Aorta (tissue), 5 donors: Measurements from ENCODE around the gene SUSD4. TPM values are rescaled to one million over a fixed set of nuclear protein-coding genes. Genes with fewer than 3 reads are reported as not detected.

Source experiments
- ATAC-seq: fragments of 200-7000 bp; cut with Tn5 transposase; one replicate; pipeline ENCODE4 v1.9.1; 2022; ENCODE audit warnings: moderate library complexity; ENCODE audit not compliant: low FRiP score
- DNase-seq, 2 donors: peaks; one replicate each; pipeline ENCODE4 v3.0.0-alpha.2; 2020
- H3K27ac ChIP-seq, 2 donors: one replicate each; pipeline ENCODE4 v1.5.1; 2013; ENCODE audit warnings: low read length in 2 of 2, mild to moderate bottlenecking in 2 of 2, moderate library complexity in 2 of 2, control low read depth in 1 of 2, inconsistent platforms in 1 of 2, low read depth in 1 of 2
- H3K27me3 ChIP-seq, 2 donors: one replicate each; pipeline ENCODE4 v1.6.1; 2013; ENCODE audit warnings: control low read depth in 1 of 2, low read length in 1 of 2, mild to moderate bottlenecking in 1 of 2, moderate library complexity in 1 of 2; ENCODE audit not compliant: insufficient read depth in 2 of 2, control insufficient read depth in 1 of 2
- H3K36me3 ChIP-seq, 2 donors: one replicate each; pipeline ENCODE4 v1.6.1; 2013; ENCODE audit warnings: control low read depth in 1 of 2, low read length in 1 of 2, mild to moderate bottlenecking in 1 of 2; ENCODE audit not compliant: insufficient read depth in 2 of 2, control insufficient read depth in 1 of 2
- H3K4me1 ChIP-seq, 2 donors: one replicate each; pipeline ENCODE4 v1.6.1; 2013; ENCODE audit warnings: low read length in 2 of 2, control low read depth in 1 of 2, mild to moderate bottlenecking in 1 of 2, moderate library complexity in 1 of 2; ENCODE audit not compliant: insufficient read depth in 2 of 2, control insufficient read depth in 1 of 2
- H3K4me3 ChIP-seq, 2 donors: one replicate each; pipeline ENCODE4 v1.5.1; 2013; ENCODE audit warnings: low read length in 2 of 2, control low read depth in 1 of 2, mild to moderate bottlenecking in 1 of 2
- H3K9me3 ChIP-seq: one replicate; pipeline ENCODE4 v1.6.1; 2013; ENCODE audit warnings: mild to moderate bottlenecking, low read length; ENCODE audit not compliant: control insufficient read depth
- WGBS, 2 donors: extraction: QIAGEN DNeasy Blood & Tissue Kit; methylation state at CpG; one replicate each; pipeline ENCODE4 v1.1.7; 2013; 5-methylcytosine and 5-hydroxymethylcytosine counted together
- intact Hi-C, 2 donors: fragments of 100-400 bp; cut with DNase I; formaldehyde crosslinking; loops; one replicate each; pipeline versions ENCODE4 v1.14.2 to v1.15.0; 2022
- polyA plus RNA-seq, 2 donors: library from polyadenylated mRNA; stranded (reverse); fragments of 200-250 nt; gene quantifications; one replicate each; pipeline ENCODE4 v1.2.3, GENCODE V29; 2013
- total RNA-seq, 2 donors: library from RNA; stranded (reverse); fragmentation: NEBNext Ultra II Directional; extraction: Animal tissue kit (Norgen Biotek cat#: 25700); gene quantifications; one replicate each; pipeline ENCODE4 v1.2.1, GENCODE V29; 2021
- donor health status: healthy with polysubstance abuse.
- donor health status: Bipolar disorder and iron deficiency.
- donor health status: DM: no; HTN: no; CAD: no.
- donor health status: DM: no; HTN: no; CAD: no.
- donor health status: DM: yes; HTN: yes; CAD: no.

The SUSD4 gene
- total and polyA plus RNA-seq, 4 donors = 0.46 to 0.81 (median 0.57) TPM

DNA sequence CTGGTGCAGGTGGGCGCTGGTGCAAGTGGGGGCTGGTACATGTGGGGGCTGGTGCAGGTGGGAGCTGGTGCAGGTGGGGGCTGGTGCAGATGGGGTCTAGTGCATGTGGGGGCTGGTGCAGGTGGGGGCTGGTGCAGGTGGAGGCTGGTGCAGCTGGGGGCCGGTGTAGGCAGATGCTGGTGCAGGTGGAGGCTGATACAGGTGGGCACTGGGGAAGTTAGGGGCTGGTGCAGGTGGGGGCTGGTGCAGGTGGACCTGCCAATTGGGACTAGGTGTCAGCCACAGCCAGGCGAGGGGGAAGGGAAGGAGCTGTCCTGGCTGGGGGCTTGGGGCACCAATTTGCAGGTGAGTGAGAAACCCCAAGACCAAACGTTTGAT, 174.5 kb downstream of the SUSD4 start:
- Histone ChIP-seq H3K4me3 (no peak overlapping the region), H3K36me3 (no peaks in the 10 kb centered on the region), H3K4me1 (no peaks in the 10 kb centered on the region), H3K27me3 (peaks cover 0 to 2% of the 10 kb centered on the region in 2 donors), H3K9me3 (no peaks in the 10 kb centered on the region), H3K27ac (no peak overlapping the region)
- intact Hi-C loops = no loop called here
- no peak for ATAC-seq
- DNase-seq = no peak
- 74 to 77% methylated on average over 4 of the region's 4 CpGs for WGBS, 2 donors

- WGBS, 2 donors = 76 to 78% methylated on average over 5 of the region's 5 CpGs
- Histone ChIP-seq H3K27me3 (no peaks in the 10 kb centered on the region), H3K36me3 (no peaks in the 10 kb centered on the region), H3K9me3 (no peaks in the 10 kb centered on the region), H3K27ac (no peak overlapping the region), H3K4me1 (no peaks in the 10 kb centered on the region), H3K4me3 (no peak overlapping the region)
- intact Hi-C loops = no loop called here
- ATAC-seq = no peak
- no peak for DNase-seq
Measured at GRCh38 chr1:223188618-223189356, 175.2 kb downstream of the SUSD4 start.

DNA sequence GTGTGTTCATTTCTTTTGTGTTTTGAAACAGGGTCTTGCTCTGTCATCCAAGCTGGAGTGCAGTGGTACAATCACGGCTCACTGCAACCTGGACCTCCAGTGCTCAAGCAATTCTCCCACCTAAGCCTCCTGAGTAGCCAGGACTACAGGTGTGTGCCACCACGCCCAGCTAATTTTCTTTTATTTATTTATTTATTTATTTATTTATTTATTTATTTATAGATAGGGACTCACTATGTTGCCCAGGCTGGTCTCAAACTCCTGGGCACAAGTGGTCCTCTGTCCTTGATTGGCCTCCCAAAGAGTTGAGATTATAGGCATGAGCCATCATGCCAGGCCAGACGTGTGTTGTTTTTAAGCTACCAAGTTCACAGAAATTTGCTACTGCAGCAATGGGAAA, 177.2 kb downstream of the SUSD4 start:
- Histone ChIP-seq H3K27ac (no peak overlapping the region), H3K4me1 (no peaks in the 10 kb centered on the region), H3K4me3 (no peak overlapping the region), H3K36me3 (no peaks in the 10 kb centered on the region), H3K27me3 (no peaks in the 10 kb centered on the region), H3K9me3 (no peaks in the 10 kb centered on the region)
- DNase-seq (no peak), ATAC-seq (no peak)
- intact Hi-C loops = no loop called here
- 92 to 94% methylated on average over 3 of the region's 3 CpGs for WGBS, 2 donors

DNA sequence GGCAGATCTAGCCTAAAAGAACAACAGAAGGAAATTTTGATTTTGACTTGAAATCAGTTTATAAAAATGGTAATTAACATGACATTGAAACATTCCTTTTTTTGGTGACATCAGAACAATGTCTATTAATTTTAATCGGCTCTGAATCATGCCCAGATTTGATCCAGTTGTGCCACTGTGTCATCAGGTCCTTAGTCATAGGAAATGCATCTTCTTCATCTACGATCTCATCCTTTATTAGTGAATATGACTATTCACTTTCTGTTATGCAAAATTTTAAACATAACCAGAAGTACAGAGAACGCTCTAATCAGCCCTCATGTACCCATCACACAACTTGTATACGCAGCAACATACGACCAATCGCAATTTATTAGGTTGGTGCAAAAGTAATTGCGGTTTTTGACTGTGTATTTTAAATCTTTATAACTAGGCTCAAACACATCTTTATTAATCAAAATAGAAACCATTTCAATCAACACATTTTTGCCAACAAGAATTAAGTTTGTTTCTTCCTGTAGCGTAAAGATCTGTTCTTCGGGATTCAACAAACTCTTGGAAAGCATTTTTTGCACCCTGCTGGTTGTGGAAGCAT, 180.6 kb downstream of the SUSD4 start:
- H3K27me3 ChIP-seq = no peaks in the 10 kb centered on the region
- ATAC-seq = no peak
- H3K36me3 ChIP-seq = no peaks in the 10 kb centered on the region
- no peak overlapping the region for H3K4me3 ChIP-seq
- H3K27ac ChIP-seq = no peak overlapping the region
- H3K9me3 ChIP-seq = no peaks in the 10 kb centered on the region
- intact Hi-C loops = no loop called here
- DNase-seq = no peak
- no peaks in the 10 kb centered on the region for H3K4me1 ChIP-seq
- 90 to 92% methylated on average over 9 of the region's 9 CpGs for WGBS, 2 donors

DNA sequence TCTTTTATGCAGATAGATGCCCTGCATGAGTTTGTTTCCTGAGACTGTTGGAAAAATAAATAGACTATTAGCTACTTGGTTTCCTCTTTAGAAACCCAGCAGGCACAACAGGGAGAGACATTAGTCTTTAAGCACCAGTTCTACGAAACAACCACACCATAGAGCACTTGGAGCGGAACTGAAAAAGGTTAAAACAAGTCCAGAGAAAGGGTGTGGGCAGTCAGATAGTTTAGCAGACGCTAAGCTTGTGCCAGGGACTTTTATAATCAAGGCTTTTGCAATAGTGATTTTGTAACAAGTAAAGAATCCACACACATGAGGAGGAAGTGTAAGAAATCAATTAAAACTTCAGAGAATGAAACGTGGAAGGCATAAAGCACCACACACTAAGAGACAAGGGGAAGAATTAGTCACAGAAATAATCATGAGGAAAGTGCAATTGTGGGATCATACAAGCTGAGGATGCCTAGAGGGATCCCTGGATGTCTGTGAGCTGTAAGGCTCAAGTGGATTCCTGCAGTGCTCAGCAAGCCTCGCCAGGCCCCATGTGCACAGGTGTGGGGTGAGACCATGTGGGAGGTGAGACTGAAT, 183.2 kb downstream of the SUSD4 start:
- Histone ChIP-seq H3K9me3 (no peaks in the 10 kb centered on the region), H3K27me3 (no peaks in the 10 kb centered on the region), H3K27ac (no peak overlapping the region), H3K36me3 (no peaks in the 10 kb centered on the region), H3K4me1 (no peaks in the 10 kb centered on the region), H3K4me3 (no peak overlapping the region)
- peak; percentile 82 for ATAC-seq
- 54 to 70% methylated on average over 5 of the region's 5 CpGs for WGBS, 2 donors
- DNase-seq = no peak
- intact Hi-C loops = no loop called here

DNA sequence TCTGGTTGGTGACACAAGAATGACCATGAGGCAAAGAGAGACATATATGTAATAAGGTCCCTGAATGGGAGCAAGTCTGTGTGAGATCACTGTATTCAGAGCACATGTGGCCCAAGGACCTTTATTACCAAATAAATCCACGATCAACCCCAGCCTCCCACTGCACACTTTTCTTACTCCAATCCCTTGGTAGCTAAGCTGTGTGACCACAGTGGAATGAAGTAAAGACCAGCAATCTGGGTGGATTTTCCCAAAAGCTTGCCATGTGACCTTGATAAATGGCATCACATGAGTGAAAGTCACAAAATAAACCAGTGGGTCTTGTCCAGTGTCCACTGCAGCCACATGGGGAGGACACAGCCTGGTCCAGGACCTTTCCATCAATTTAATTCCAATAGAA, 184.2 kb downstream of the SUSD4 start:
- Histone ChIP-seq H3K27ac (no peak overlapping the region), H3K36me3 (no peaks in the 10 kb centered on the region), H3K4me1 (no peaks in the 10 kb centered on the region), H3K4me3 (no peak overlapping the region), H3K9me3 (no peaks in the 10 kb centered on the region), H3K27me3 (no peaks in the 10 kb centered on the region)
- intact Hi-C loops = no loop called here
- ATAC-seq (no peak), DNase-seq (no peak)
- 96 to 98% methylated on average over 1 of the region's 1 CpG for WGBS, 2 donors

DNA sequence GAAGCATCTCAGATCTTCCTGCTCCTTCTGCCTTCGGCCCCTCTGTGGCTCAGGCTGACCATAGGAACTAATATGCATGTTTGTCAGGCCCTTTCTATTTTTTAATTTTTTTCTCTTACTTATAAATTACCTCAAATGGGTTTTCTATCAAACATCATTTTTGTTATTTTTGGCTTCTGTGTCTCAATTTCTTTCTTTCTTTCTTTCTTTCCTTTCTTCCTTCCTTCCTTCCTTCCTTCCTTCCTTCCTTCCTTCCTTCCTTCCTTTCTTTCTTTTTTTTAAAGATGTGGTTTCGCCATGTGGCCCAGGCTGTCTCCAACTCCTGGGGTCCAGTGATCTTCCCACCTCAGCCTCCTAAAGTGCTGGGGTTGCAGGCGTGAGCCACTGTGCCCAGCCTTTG, 184.7 kb downstream of the SUSD4 start:
- WGBS, 2 donors = 95 to 98% methylated on average over 3 of the region's 3 CpGs
- Histone ChIP-seq H3K27me3 (no peaks in the 10 kb centered on the region), H3K4me1 (no peaks in the 10 kb centered on the region), H3K36me3 (no peaks in the 10 kb centered on the region), H3K9me3 (no peaks in the 10 kb centered on the region), H3K27ac (no peak overlapping the region), H3K4me3 (no peak overlapping the region)
- ATAC-seq (no peak), DNase-seq (no peak)
- intact Hi-C loops = no loop called here

- Histone ChIP-seq H3K4me3 (no peak overlapping the region), H3K27me3 (no peaks in the 10 kb centered on the region), H3K27ac (no peak overlapping the region), H3K4me1 (no peaks in the 10 kb centered on the region), H3K9me3 (no peaks in the 10 kb centered on the region), H3K36me3 (no peaks in the 10 kb centered on the region)
- WGBS, 2 donors = 15 to 23% methylated on average over 5 of the region's 5 CpGs
- intact Hi-C loops = no loop called here
- ATAC-seq (no peak), DNase-seq (peak in 1 of 2 donors; percentile 66)
Measured at GRCh38 chr1:223177681-223178080, 186.3 kb downstream of the SUSD4 start.

DNA sequence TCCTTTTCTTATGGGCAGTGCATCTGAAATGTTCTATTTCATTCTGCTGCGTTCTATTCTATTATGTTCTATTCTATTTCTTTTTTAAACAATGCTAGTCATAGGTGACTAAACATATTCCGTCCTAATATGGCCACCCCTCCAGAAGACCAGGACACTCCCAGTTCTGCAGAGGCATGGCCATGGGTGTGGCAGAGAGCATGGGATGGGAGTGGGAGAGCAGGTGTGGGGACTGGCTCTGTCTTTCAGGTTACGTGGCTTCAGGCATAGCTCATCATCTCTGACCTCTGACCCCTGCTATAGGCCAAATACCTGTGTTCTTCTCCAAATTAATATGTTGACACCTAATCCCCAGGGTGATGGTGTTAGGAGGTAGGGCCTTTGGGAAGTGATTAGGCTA, 187.5 kb downstream of the SUSD4 start:
- H3K27me3 ChIP-seq = no peaks in the 10 kb centered on the region
- no peaks in the 10 kb centered on the region for H3K36me3 ChIP-seq
- 93 to 95% methylated on average over 3 of the region's 3 CpGs for WGBS, 2 donors
- no peak for DNase-seq
- no peak overlapping the region for H3K4me3 ChIP-seq
- no peaks in the 10 kb centered on the region for H3K4me1 ChIP-seq
- no peak overlapping the region for H3K27ac ChIP-seq
- intact Hi-C loops = no loop called here
- no peak for ATAC-seq
- no peaks in the 10 kb centered on the region for H3K9me3 ChIP-seq
